D721Med (cell line): ENCODE results near the gene IFNA16.
"Not testable (repeated sequence)": the region's sequence is repeated elsewhere in the genome, so short reads cannot be mapped to it uniquely, and the experiment has no call there.

Experiments used
- DNase-seq: peaks from one replicate; pipeline ENCODE4 v3.0.0; 2011; ENCODE audit warnings: low spot score; ENCODE audit not compliant: insufficient read length
- FAIRE-seq: peaks from 2 replicates; lab custom pipeline; 2011; peaks lifted over from hg19 to GRCh38; lab: Jason Lieb, UNC
- CTCF ChIP-seq: IDR thresholded peaks from 2 replicates; pipeline ENCODE4 v1.5.1; 2012; ENCODE audit warnings: mild to moderate bottlenecking, control low read depth; ENCODE audit not compliant: insufficient read depth; ENCODE audit errors: missing control alignments

Gene IFNA16

GRCh38 chr9:21217211-21217610, at the start of gene IFNA16:
Gene IFNA16 (minus strand): TSS chr9:21217311. CDS start chr9:21217305, 6 bp downstream.
- DNase-seq, FAIRE-seq: not testable (repeated sequence)

GRCh38 chr9:21265421-21266189, 48.5 kb upstream of the IFNA16 start:
- TF ChIP-seq CTCF, result no peak
- DNase-seq (no peak), FAIRE-seq (no peak)

GRCh38 chr9:21255538-21256212, 38.6 kb upstream of the IFNA16 start:
- DNase-seq (no peak), FAIRE-seq (no peak)
- no peak for TF ChIP-seq CTCF

- FAIRE-seq (no peak), DNase-seq (no peak)
Measured at GRCh38 chr9:21252721-21253547, 35.8 kb upstream of the IFNA16 start.

GRCh38 chr9:21251638-21252037, 34.5 kb upstream of the IFNA16 start:
- no peak for FAIRE-seq
- no peak for TF ChIP-seq CTCF
- no peak for DNase-seq

More at GRCh38 chr9:21252721-21253547, 35.8 kb upstream of the IFNA16 start:
- peak; percentile 56 for TF ChIP-seq CTCF

GRCh38 chr9:21251190-21251589, 34.1 kb upstream of the IFNA16 start:
- FAIRE-seq (no peak), DNase-seq (no peak)
- TF ChIP-seq CTCF, result no peak

- DNase-seq (no peak), FAIRE-seq (no peak)
- TF ChIP-seq CTCF, result no peak
Measured at GRCh38 chr9:21244836-21245235, 27.7 kb upstream of the IFNA16 start.
